Prostate gland (tissue), 2 donors: ENCODE measurements around the gene LMNA. TPM values are rescaled to one million over a fixed set of nuclear protein-coding genes. Genes with fewer than 3 reads are reported as not detected.

Source experiments
- DNase-seq: peaks from one replicate; pipeline ENCODE4 v3.0.0-alpha.2; 2019; ENCODE audit warnings: low spot score
- H3K27ac ChIP-seq, 2 donors: fragments of 200-600 bp; sonication (generic); 2 replicates each; pipeline ENCODE4 v1.5.1; 2017 to 2019
- H3K27me3 ChIP-seq: fragments of 200-600 bp; sonication (generic); replicated peaks from 2 replicates; pipeline ENCODE4 v1.5.1; 2019; ENCODE audit not compliant: insufficient read depth
- H3K36me3 ChIP-seq, 2 donors: fragments of 200-600 bp; sonication (generic); 1 replicate in 1 of 2; 2 replicates in 1 of 2; pipeline versions ENCODE4 v1.5.1 to v1.8.1; 2017 to 2019
- H3K4me1 ChIP-seq: fragments of 200-600 bp; sonication (generic); replicated peaks from 2 replicates; pipeline ENCODE4 v1.5.1; 2019
- H3K4me3 ChIP-seq, 2 donors: fragments of 200-600 bp; sonication (generic); 2 replicates each; pipeline ENCODE4 v1.5.1; 2017 to 2019
- H3K9me3 ChIP-seq: fragments of 200-600 bp; sonication (generic); 2 replicates; pipeline ENCODE4 v1.5.1; 2017
- POLR2A ChIP-seq: fragments of 450-650 bp; IDR thresholded peaks from one replicate; pipeline ENCODE4 v1.6.1; 2016; ENCODE audit warnings: antibody characterized with exemption, mild to moderate bottlenecking
- POLR2AphosphoS5 ChIP-seq: sonication (generic); formaldehyde crosslinking; IDR thresholded peaks from one replicate; pipeline ENCODE4 v1.6.1; 2017; ENCODE audit warnings: antibody characterized with exemption
- WGBS: methylation state at CpG from one replicate; pipeline ENCODE4 v1.1.5; 2018; 5-methylcytosine and 5-hydroxymethylcytosine counted together
- intact Hi-C: fragments of 100-400 bp; cut with DNase I; formaldehyde crosslinking; loops from one replicate; pipeline ENCODE4 v1.14.2; 2022
- total RNA-seq, 2 donors: library from RNA; depleted of rRNA; stranded (reverse); fragments of >200 nt; gene quantifications; one replicate each; pipeline ENCODE4 v1.1.0, GENCODE V29; 2016
- TF ChIP-seq, protein P1 (sequence below), 4 experiments: fragments of 200-600 bp in 2 of 4; fragments of 450-650 bp in 2 of 4; sonication (generic) in 2 of 4; IDR thresholded peaks; 1 replicate in 3 of 4; 2 replicates in 1 of 4; pipeline ENCODE4 v1.5.1; 2016 to 2019; ENCODE audit warnings: antibody characterized with exemption in 4 of 4, mild to moderate bottlenecking in 2 of 4, moderate library complexity in 2 of 4

Gene LMNA
- total RNA-seq, 2 donors from 2014 or later, result 227 to 265 TPM

- no peaks in the 10 kb centered on the region for H3K9me3 ChIP-seq
- intact Hi-C loops, result no loop called here
- DNase-seq, result no peak
- H3K4me3 ChIP-seq, result no peak overlapping the region
- H3K27ac ChIP-seq, result no peak overlapping the region
- TF ChIP-seq POLR2AphosphoS5 (no peak), POLR2A (no peak)
- TF ChIP-seq, protein P1, sequence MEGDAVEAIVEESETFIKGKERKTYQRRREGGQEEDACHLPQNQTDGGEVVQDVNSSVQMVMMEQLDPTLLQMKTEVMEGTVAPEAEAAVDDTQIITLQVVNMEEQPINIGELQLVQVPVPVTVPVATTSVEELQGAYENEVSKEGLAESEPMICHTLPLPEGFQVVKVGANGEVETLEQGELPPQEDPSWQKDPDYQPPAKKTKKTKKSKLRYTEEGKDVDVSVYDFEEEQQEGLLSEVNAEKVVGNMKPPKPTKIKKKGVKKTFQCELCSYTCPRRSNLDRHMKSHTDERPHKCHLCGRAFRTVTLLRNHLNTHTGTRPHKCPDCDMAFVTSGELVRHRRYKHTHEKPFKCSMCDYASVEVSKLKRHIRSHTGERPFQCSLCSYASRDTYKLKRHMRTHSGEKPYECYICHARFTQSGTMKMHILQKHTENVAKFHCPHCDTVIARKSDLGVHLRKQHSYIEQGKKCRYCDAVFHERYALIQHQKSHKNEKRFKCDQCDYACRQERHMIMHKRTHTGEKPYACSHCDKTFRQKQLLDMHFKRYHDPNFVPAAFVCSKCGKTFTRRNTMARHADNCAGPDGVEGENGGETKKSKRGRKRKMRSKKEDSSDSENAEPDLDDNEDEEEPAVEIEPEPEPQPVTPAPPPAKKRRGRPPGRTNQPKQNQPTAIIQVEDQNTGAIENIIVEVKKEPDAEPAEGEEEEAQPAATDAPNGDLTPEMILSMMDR (IDR thresholded peaks at IDR 0.05), result no peak
- no peaks in the 10 kb centered on the region for H3K27me3 ChIP-seq
- 79% methylated on average over 3 of the region's 3 CpGs for WGBS
- peaks cover 30% of the 10 kb centered on the region for H3K4me1 ChIP-seq
- H3K36me3 ChIP-seq, result no peaks in the 10 kb centered on the region
Observed at GRCh38 chr1:156108057-156108456, 6.5 kb upstream of the LMNA start.

DNA sequence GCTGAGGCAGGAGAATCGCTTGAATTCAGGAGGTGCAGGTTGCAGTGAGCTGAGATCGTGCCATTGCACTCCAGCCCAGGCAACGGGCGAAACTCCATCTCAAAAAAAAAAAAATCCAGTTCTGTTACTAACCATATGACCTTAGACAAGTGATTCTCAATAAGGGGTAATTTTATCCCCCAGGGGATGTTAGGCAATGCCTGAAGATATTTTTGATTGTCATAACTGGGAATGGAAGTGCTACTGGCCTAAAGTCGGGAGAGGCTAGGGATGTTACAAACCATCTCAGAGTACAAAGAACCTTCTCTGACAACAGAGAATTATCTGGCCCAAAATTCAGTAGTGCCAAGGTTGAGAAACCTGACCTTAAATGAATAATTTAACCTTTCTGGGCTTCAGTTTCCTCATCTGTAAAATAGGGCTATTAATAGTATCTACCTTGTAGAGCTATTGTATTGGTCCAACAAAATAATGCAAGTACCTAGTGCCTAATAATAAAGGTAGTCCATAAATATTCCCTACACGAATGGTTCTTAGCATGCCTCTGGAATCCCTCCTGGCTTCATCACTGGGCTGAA, 5.8 kb upstream of the LMNA start:
- TF ChIP-seq, protein P1 (IDR thresholded peaks at IDR 0.05), result no peak
- TF ChIP-seq POLR2A, result no peak
- TF ChIP-seq POLR2AphosphoS5, result no peak
- intact Hi-C loops, result no loop called here
- Histone ChIP-seq H3K4me3 (no peak overlapping the region), H3K36me3 (no peaks in the 10 kb centered on the region), H3K9me3 (no peaks in the 10 kb centered on the region), H3K27ac (no peak overlapping the region), H3K27me3 (no peaks in the 10 kb centered on the region), H3K4me1 (peaks cover 28% of the 10 kb centered on the region)
- no peak for DNase-seq
- WGBS, result 82% methylated on average over 6 of the region's 6 CpGs

DNA sequence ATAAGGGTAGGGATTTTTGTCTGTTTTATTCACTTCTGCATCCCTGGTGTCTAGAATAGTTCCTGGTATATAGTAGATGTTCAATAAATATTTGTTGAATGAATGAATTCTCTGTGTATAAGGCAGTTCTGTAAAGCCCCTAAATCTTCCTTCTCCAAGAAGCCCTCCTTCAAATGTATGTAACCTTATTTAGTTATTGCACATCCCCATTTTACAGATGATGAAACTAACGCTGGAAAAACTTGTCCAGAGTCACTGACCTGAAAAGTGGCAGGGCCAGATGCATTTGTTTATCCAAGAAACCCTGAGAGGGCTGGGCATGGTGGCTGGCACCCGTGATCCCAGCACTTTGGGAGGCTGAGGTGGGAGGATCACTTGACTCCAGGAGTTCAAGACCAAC, 4.3 kb upstream of the LMNA start:
- 74% methylated on average over 2 of the region's 2 CpGs for WGBS
- Histone ChIP-seq H3K27ac (no peak overlapping the region), H3K4me1 (peaks cover 14% of the 10 kb centered on the region)

DNA sequence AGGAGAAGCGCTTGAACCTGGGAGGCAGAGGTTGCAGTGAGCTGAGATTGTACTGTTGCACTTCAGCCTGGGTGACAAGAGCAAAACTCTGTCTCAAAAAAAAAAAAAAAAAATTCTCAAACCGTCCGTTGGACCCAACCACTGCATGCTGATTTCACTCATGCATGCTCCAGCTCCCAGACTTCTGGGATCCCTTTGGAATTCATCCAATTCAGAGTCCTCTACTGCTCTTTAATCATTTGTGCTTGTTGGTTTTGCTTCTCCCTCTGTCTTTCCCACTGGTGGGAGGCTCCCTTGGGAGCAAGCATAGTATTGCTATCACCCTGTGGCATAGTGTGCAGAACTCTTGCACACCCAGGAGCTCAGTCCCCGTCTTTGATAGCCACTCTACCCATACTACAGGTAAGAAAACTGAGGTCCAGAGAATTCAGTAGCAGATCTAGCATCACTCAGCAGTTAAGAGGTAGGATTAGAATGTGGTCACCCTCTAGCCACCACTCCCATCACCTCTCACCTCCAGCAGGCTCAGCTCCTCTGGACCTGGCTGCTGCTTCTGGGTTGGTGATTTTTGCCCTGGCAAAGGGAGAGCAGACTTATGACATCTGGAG, 3.1 kb upstream of the LMNA start:
- H3K9me3 ChIP-seq, result no peaks in the 10 kb centered on the region
- H3K36me3 ChIP-seq, result no peaks in the 10 kb centered on the region
- 79% methylated on average over 4 of the region's 4 CpGs for WGBS
- no peaks in the 10 kb centered on the region for H3K27me3 ChIP-seq
- H3K27ac ChIP-seq, result no peak overlapping the region
- intact Hi-C loops, result no loop called here
- no peak for DNase-seq
- peaks cover 6% of the 10 kb centered on the region for H3K4me1 ChIP-seq
- TF ChIP-seq, protein P1 (IDR thresholded peaks at IDR 0.05), result no peak
- TF ChIP-seq POLR2AphosphoS5, result no peak
- TF ChIP-seq POLR2A, result no peak
- no peak overlapping the region for H3K4me3 ChIP-seq

More for the DNA sequence above, 4.3 kb upstream of the LMNA start:
- Histone ChIP-seq H3K9me3 (no peaks in the 10 kb centered on the region), H3K27me3 (no peaks in the 10 kb centered on the region), H3K4me3 (no peak overlapping the region), H3K36me3 (no peaks in the 10 kb centered on the region)
- intact Hi-C loops, result no loop called here
- TF ChIP-seq POLR2AphosphoS5 (no peak), POLR2A (no peak)
- TF ChIP-seq, protein P1 (IDR thresholded peaks at IDR 0.05), result no peak
- no peak for DNase-seq
